Ishikawa (cell line): ENCODE data around the gene H2BW1.

ENCODE experiments used
- CEBPB ChIP-seq: IDR thresholded peaks from 2 replicates; pipeline ENCODE4 v1.6.1; 2012
- CREB1 ChIP-seq: IDR thresholded peaks from 2 replicates; pipeline ENCODE4 v1.6.1; 2012; ENCODE audit warnings: low read depth
- EGR1 ChIP-seq: IDR thresholded peaks from 2 replicates; pipeline ENCODE4 v1.6.1; 2012
- EP300 ChIP-seq: IDR thresholded peaks from 2 replicates; pipeline ENCODE4 v1.6.1; 2012; ENCODE audit warnings: borderline replicate concordance
- FOXM1 ChIP-seq: IDR thresholded peaks from 2 replicates; pipeline ENCODE4 v1.6.1; 2012; ENCODE audit warnings: low read depth, borderline replicate concordance
- MAX ChIP-seq: IDR thresholded peaks from 2 replicates; pipeline ENCODE4 v1.6.1; 2012
- NFIC ChIP-seq: IDR thresholded peaks from 2 replicates; pipeline ENCODE4 v1.6.1; 2012
- RAD21 ChIP-seq: IDR thresholded peaks from 2 replicates; pipeline ENCODE4 v1.6.1; 2012; ENCODE audit warnings: low read depth
- REST ChIP-seq: IDR thresholded peaks from 2 replicates; pipeline ENCODE4 v1.6.1; 2012; ENCODE audit warnings: low read depth, mild to moderate bottlenecking
- TAF1 ChIP-seq: IDR thresholded peaks from 2 replicates; pipeline ENCODE4 v1.6.1; 2012; ENCODE audit warnings: low read depth, mild to moderate bottlenecking
- TCF12 ChIP-seq: IDR thresholded peaks from 2 replicates; pipeline ENCODE4 v1.6.1; 2012; ENCODE audit warnings: low read depth
- TEAD4 ChIP-seq: IDR thresholded peaks from 2 replicates; pipeline ENCODE4 v1.6.1; 2012
- YY1 ChIP-seq: IDR thresholded peaks from 2 replicates; pipeline ENCODE4 v1.6.1; 2012; ENCODE audit warnings: low read depth
- ZBTB7A ChIP-seq: IDR thresholded peaks from 2 replicates; pipeline ENCODE4 v1.6.1; 2012; ENCODE audit warnings: low read depth
- TF ChIP-seq, protein P1 (sequence below): IDR thresholded peaks from 2 replicates; pipeline ENCODE4 v1.6.1; 2012

Gene H2BW1

GRCh38 chrX:104013606-104014005 lies at the start of gene H2BW1:
H2BW1 (minus strand) TSS chrX:104013708; CDS start chrX:104013576, 132 bp downstream.
- TF ChIP-seq NFIC = no peak
- no peak for TF ChIP-seq CREB1
- TF ChIP-seq RAD21 = no peak
- no peak for TF ChIP-seq EGR1
- no peak for TF ChIP-seq ZBTB7A

DNA sequence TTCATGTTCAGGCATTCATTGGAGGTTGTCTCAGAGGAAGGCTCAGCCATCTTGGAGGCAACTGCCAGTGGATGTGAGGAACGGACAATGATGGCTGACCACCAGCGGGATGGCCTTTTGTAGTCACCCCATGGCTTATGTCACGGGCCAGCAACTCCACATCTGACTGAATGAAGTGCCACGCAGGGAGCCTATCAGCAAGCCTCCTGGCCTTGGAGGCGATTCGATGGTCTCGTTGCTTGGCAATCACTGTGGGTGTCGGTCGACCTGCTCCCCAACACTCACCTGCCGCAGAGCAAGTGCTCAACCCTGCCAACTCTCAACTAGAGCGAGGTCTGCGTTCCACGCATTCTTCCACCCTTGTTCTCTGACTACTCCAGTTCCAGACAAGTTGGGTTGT lies 33.7 kb upstream of the H2BW1 start:
- TF ChIP-seq TAF1 = no peak
- no peak for TF ChIP-seq REST
- TF ChIP-seq EGR1 = no peak
- no peak for TF ChIP-seq YY1
- TF ChIP-seq MAX = no peak
- no peak for TF ChIP-seq ZBTB7A

GRCh38 chrX:104045642-104046041 lies 32.1 kb upstream of the H2BW1 start:
- TF ChIP-seq, protein P1, sequence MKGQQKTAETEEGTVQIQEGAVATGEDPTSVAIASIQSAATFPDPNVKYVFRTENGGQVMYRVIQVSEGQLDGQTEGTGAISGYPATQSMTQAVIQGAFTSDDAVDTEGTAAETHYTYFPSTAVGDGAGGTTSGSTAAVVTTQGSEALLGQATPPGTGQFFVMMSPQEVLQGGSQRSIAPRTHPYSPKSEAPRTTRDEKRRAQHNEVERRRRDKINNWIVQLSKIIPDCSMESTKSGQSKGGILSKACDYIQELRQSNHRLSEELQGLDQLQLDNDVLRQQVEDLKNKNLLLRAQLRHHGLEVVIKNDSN = no peak
- no peak for TF ChIP-seq FOXM1
- TF ChIP-seq RAD21 = no peak
- TF ChIP-seq EP300 = no peak
- TF ChIP-seq MAX = no peak
- no peak for TF ChIP-seq CREB1
- no peak for TF ChIP-seq TEAD4
- no peak for TF ChIP-seq TAF1
- TF ChIP-seq TCF12 = no peak
- TF ChIP-seq ZBTB7A = no peak
- TF ChIP-seq YY1 = no peak

DNA sequence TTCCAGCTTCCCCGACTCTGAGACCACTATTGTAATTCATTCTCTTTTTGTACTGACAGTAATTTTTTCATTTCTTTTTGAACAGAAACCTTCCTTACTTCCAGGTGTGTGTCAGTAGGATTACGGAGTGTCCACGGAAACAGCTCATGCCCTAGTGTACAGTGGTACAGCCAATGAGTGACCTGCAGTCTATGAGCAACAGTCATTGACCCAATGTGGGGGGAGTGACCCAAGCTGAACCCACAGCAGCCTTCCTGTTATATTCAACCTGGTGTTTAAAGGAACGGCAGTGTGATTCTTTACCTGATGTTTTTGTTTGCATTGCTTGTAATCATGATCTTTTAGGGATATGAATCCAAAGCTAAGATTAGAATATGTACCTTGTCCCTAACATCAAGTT lies 27.5 kb upstream of the H2BW1 start:
- TF ChIP-seq TAF1 (no peak), FOXM1 (no peak), ZBTB7A (no peak), REST (no peak), EP300 (no peak), YY1 (no peak), MAX (no peak)

GRCh38 chrX:104039689-104040505 lies 26.4 kb upstream of the H2BW1 start, which contains the start of gene H2BW2:
H2BW2 (plus strand) TSS chrX:104039956; CDS start chrX:104039995, 39 bp downstream.
- TF ChIP-seq NFIC (no peak), MAX (no peak), EP300 (no peak), EGR1 (no peak)

DNA sequence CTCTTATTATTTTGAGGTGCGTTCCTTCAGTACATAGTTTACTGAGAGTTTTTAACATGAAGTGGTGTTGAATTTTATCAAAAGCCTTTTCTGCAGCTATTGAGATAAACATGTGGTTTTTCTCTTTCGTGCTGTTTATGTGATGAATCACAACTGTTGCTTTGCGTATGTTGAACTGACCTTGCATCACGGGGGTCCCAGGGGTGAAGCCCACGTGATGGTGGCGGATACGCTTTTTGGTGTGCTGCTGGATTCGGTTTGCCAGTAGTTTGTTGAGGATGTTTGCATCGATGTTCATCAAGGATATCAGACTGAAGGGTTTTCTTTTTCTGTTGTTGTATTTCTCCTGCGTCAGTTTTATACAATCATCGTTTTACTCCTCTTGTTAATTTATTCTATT lies 4.6 kb upstream of the H2BW1 start:
- no peak for TF ChIP-seq EGR1
- no peak for TF ChIP-seq TCF12

DNA sequence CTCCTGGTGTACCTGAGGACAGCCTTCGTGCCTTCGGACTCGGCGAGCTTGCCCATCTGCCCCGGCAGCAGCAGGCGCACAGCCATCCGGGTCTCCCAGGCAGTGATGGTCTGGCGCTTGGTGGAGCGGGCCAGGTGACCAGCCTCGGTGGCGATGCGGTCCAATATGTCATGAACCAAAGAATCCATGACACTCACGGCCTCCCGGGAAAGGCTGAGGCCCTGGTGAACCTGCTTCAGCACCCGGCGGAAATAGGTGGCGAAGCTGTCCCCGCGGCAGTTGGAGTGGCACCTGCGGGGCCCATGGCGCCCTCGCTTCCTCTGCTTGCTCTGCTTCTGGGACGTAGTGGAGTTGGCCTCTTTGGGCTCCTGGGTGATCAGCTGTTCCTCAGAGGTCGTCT lies 350 bp downstream of the H2BW1 start:
- TF ChIP-seq TEAD4 = no peak
- TF ChIP-seq RAD21 = no peak
- TF ChIP-seq YY1 = no peak
- no peak for TF ChIP-seq ZBTB7A
- no peak for TF ChIP-seq EP300
- no peak for TF ChIP-seq CEBPB
- no peak for TF ChIP-seq TAF1
- TF ChIP-seq CREB1 = no peak
- TF ChIP-seq, protein P1 = no peak
- no peak for TF ChIP-seq FOXM1
- TF ChIP-seq REST = no peak
- TF ChIP-seq TCF12 = no peak
- no peak for TF ChIP-seq EGR1
- TF ChIP-seq NFIC = no peak
- TF ChIP-seq MAX = no peak
